T-helper 2 cell (primary cell): ENCODE results near the gene ENOX1.

Source experiments
- DNase-seq, 5 experiments: peaks; one replicate each; pipeline versions ENCODE4 v3.0.0 to v3.0.0-alpha.2; 2012 to 2022

ENOX1 gene

DNA sequence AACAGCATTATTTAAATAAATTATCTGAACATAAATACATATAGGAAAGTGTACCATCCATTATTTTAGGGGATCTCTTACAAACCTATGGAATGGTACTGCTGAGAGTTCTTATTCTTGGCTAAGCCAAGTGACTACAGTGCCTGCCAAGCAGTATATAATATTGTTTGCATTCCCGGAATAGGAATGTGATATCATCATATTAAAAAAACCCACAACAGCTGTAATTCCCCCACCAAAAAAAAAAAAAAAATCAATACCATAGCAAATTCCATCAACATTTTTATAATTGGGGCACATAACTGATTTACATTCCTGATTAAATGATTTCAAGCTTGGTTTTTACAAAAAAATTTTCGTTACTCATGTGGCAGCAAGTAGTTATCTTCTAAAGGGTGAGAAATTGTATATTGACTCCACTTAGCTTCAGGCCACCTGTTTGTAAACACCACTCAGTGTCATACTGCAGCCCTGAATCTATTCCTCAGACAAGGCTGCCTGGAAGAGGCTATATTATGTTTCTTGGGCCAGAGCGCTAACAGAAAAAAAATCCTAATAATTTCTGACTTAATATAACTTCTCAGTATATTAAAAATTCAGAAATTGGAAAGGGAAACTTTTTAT is 485.3 kb downstream of the ENOX1 start:
- DNase-seq: no peak

DNA sequence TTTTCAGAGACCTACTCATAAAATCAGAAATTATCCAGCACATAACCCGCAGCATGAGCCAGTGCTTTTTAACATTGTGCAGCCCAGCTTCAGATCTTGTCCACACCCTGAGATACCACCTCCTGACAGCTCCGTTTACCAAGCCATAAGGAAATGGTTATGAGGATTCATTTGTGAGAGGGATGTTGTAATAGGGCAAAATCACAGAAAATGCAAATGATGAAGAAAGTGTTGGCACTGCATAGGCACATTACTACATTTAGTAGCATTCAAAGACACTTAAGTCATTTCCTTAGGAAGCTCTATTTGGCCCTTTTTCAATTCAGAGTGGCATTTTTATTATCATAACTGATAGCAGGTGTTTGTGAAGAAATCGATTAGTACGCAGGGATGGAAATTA is 485.9 kb downstream of the ENOX1 start:
- DNase-seq: no peak

DNA sequence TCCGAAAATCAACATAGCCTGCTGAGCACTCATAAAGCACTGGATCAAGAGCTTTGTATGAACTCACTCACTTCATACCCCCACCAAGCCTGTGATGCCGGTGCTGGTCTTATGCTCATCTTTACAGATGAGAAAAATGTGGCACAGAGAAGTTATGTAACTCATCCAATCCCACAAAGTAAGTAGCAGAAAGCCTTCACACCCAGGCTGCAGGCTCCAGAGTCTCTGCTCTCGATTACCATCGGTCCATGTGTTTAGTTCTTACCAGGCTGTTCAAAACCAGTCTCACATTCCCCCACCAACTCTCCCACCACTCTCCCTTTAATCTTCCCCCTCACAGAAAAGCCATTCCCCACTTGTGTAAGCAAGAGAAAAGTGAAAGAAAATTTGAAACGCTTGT is 487.4 kb downstream of the ENOX1 start:
- DNase-seq: no peak

DNA sequence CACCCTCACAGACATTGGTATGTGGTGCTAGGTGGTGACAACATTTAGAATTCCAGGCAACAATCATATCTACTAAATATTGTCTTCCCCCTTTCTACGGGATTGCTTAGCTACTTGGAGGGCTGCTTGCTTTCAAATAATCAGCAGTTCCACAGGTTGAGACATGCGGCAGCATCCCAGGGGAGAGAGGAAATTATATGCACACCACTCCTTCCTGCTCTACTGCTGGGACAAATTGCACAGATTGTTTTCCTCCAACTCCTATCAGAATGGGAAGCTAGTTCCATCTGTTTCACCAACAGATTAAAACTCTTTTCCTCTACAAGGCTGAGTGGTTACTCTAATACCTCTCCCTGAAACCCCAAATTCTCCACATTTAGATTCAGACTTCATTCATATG is 488.0 kb downstream of the ENOX1 start:
- no peak for DNase-seq

DNA sequence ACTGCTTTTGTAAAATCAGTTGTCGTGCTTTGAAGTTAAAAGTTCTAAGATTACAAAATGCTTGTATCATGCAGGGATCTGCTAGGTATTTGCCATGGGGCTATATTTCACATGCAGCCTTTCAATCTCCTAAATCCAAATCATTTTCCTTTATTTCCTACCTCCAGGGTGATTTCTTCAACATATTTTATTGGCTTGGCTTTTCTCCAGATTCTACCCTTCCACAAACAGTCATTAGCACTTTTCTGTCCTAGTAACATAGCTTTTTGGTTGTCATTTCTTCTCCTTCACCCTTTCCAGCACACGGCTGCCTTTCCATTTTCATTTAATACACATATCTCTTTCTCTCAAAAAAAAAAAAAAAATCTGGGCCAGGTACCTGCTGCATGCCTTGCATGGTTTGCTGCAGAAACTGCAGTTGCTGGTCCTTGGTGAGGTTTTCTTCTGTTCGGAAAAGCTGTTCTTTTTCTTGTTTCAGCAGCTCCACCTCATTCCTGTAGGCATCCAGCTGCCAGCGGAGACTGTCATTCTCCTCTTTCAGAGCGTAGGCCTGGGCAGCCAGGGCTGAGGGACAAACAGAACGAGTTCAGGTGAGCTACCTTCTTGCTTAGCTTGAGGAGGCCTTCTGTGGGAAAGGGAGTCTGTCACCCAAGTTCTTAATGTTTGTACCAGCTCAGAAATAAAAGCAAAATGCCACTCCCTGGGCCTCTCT is 488.6 kb downstream of the ENOX1 start:
- no peak for DNase-seq

DNA sequence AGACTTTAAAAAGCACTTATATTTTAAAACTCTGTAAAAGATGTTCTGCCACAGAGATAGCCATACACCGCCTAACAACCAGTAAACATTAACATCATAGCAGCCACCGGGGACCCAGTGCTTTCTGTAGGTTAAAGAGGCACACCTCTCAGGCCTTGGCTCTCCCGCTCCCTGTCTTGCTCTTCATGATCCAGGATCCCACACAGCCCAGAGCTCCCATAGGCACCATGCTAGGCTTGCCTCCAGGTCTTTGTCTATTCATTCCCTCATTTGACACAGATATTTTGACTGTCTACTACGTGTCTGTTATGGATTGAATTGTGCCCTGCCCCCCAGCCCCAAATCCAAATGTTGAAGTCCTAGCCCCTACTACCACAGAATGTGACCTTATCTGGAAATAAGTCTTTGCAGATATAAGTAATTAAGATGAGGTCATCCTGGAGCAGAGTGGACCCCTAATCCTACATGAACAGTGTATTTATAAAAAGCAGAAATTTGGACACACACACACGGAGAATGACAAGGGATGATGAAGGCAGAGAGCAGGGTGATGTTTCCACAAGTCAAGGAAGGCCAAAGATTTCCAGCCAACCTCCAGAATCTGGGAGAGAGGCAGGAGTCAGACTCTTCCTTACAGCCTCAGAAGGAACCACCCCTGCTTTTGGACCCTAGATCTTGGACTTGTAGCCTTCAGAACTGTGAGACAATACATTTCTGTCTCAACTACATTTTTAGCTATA is 490.8 kb downstream of the ENOX1 start:
- no peak for DNase-seq

DNA sequence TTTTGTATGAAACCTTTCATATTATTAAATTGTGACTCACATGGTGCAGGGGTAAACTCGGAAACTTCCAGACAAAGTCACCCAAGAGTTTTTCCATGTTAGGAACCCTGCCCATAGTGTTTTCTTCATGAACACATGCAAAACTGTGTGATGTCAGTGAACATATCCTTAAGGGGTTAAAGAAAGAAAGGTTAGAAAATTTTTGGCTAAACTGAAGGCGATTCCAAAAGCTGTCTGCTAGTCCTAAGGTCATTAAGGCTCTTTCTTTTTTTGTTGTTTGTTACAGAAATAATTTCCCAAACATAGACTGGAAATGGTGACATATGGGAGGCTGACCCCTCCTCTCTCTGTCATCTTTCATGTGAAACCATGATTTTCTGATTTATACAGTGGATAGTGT is 491.5 kb downstream of the ENOX1 start:
- no peak for DNase-seq

DNA sequence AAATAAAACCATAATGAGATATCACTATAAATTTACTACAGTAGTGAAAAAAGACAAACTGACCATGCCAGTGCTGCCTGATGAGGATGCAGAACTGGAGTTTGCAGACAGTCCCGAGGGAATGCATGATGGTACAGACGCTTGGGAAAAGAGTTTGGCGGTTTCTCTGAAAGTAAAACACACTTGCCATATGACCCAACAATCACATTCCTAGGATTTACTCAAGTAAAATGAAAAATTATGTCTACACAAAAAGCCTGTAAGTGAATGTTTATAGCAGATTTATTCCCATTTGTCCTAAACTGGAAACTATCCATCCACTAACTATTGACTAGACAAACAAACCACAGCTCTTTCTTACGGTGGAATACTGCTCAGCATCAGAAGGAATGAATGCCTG is 492.4 kb downstream of the ENOX1 start:
- no peak for DNase-seq

DNA sequence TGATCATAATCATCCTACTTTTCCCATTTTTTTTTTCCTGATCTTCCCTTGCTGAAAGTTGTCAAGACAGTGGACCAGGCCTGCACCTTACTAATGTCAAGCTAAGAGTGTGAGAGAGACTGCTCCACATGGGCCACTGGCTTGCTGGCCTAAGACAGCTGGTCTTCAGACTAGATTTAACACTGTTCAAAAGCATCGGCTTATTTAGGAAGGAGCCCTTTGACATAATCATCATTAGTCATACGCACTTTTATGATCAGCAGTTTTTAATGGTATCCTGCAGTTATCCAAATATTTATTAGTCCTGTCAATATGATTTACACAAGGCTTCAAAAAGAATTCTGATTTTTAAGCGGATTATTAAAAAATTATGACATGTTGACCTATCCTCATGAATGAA is 492.8 kb downstream of the ENOX1 start:
- no peak for DNase-seq

DNA sequence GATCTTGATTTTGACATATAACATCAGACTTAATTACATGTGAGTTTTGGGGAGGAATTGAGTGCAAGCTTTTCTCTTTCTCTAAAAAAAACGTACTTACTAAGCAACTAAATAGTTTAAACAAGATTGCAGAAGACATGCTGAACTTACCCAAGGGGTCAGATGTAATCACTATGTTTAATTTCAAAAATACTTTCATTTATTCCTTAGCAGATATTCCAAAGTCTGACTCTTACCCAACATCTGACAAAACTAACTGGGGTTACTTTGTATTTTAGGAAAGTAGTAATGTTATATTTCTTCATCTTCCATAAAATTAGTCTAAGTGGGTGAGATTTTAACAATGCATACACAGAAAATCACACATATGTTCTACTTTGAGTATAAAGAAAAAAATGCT is 493.2 kb downstream of the ENOX1 start:
- DNase-seq: no peak

DNA sequence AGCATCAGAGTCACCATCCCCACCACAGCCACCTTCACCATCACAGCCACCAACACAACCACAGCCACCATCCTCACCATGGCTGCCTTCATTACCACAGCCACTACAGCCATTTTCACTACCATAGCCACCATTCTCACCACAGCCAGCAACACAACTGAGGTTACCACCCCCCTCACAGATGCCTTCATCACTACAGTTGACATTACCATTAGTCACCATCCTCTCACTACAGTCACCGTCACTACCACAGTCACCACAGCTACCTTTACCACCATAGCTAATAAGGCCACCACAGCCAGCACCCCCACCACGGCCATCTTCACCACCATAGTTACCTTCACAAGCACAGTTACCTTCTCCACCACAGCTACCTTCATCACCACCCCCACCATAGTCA is 493.8 kb downstream of the ENOX1 start:
- DNase-seq: peak in 1 of 5 experiments; percentile 13

DNA sequence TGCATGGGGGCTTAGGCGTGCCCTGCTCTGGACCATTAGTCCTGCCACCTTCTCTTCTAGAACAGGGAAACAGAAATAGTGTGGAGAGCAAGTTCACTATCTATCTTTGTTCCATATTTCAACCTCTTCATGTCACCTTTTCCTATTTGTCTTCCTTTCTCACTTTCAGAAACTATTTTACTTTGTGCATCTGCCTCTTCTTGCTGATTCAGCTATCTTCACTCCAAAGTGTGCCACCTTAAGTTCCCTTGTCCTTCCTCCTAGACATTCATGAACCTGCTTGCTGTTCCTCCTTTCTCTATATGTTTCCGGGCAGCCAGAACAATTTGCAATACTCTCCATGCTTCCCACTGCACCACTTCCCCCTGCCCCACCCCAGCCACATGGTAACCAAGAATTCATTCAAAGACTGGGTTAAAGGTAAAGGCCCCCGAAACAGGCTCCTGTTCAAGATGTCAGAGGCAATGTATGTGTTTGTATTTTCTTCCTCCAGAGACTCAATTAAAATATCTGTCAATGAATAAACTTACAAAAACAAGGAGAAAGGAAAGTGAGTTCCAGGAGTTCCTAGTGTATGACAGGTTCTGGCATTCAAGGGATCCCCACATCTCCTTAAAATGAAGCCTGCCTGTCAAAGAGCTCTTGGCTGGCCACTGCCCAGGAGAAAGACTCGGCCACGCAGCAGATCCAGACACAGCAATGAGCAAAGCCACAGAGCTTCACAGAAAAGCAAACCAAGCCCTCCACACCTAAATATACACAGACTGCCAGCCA is 495.3 kb downstream of the ENOX1 start:
- DNase-seq: no peak

DNA sequence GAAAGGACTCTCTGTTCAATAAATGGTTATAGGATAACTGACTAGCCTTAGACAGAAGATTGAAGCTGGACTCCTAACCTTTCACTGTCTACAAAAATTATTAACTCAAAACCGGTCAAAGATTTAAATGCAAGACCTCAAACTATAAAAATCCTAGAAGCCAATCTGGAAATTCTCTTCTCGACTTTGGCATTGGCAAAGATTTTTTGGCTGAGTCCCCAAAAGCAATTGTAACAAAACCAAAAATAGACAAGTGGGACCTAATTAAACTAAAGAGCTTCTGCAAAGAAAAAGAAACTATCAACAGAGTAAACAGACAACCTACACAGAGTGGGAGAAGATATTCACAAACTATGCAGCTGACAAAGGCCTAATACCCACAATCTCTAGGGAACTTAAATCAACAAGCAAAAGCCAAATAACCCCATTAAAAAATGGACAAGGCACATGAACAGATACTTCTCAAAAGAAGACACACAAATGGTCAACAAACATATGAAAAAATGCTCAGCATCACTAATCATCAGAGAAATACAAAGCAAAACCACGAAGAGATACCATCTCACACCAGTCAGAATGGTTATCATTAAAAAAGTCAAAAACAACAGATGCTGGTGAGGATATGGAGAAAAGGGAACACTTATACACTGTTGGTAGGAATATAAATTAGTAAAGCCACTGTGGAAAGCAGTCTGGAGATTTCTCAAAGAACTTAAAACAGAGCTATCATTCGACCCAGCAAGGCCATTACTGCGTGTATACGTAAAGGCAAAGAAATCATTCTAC is 497.1 kb downstream of the ENOX1 start:
- no peak for DNase-seq

DNA sequence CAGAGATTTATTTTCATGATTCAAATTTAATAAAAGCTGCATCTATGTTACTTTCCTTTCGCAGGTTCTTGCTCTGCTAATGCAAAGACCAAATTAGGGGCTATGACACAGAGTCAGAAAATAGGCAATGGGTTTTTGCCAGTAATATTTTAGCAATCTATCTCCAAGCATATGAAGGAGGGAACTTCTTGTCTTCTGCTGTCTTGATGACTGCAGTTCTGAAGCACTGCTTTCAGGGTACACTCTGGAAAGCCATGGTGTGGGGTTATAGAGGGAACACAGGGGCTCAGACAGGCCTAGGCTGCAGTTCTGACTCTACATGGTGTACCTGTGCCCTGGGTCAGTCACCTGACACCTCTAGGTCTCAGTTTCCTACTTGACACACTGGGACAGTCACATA is 500.0 kb downstream of the ENOX1 start:
- no peak for DNase-seq

DNA sequence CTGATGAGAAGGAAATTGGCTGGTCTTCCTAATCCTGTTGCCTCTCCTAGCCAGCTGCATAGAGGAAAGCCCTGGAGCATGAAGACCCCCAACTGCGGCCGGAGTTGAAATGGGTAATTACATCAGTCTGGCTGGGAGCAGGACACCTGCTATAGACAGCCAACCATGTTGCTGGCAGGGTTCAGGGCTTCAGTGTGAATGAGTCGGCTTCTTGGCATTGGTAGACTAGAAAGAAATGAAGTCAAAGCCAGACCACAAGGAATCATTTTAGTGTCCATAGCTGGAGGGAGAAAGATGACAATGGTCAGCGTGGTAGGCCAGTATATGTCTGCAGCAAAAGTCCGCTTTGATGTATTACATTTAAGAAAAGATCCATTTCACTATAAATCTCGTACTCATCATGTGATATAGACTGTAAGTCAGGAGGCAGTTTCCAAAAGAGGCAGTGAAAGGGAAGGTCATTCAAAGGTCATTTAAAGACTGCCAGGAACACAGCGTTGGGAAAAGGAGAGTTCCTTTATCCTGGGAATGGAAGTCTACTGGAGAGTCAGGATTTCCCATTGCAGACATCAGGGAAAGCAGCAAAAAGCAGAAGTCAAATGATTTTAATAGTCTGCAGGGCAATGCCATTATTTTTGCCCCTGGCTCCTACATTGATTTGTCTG is 500.7 kb downstream of the ENOX1 start:
- no peak for DNase-seq

DNA sequence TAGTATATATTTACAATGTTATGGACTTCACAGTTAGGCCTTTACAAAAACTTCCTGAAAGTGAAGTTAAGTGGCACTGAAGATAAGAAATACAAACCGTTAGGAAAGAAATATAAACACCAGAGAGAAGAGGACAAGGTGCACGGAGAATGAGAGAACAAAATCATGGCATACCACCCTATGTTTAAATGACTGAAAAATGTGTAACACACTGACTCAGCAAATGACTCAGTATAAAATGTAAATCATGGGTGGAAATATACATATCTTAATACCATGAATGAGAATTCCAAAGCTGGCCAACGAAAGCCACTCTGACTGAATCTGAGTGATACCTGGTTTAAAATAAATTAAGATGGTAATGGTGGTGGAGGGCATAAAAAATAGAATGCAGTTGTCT is 502.6 kb downstream of the ENOX1 start:
- no peak for DNase-seq

DNA sequence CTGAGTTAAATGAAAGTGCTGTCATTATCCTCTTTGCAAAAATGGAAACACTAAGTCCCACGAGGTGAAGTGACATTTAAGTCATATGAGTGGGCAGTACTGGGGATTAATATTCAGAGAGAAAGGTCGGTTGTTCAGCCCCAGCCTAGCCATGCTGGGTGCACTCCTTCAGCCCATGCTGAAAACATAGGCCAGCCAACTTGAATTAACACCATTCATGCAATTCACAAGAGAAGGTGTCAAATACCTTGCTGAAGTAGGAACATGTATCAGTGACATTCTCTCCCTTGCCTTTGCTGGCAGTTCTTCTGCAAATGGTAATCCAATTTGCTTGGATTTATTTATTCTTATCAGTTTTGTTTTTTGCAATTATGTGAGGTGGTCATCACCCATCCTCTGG is 507.1 kb downstream of the ENOX1 start:
- no peak for DNase-seq

DNA sequence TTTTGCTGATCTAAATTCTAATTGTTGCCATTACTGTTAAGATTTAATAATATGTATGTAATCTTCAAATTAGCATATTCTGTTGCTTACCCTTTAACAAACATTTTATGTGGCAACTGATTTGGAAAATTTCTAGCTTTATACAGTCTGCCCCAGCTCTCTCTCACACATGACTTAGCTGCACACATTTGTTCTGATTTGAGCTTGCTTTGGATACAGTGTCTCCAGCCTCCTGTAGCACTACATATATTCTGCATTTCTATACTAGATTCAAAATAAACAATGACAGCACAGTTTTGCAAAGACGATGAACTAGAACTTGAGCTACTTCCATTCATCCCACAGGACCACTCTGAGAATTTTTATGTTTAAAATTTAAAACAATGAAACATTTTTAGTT is 508.6 kb downstream of the ENOX1 start:
- DNase-seq: no peak

DNA sequence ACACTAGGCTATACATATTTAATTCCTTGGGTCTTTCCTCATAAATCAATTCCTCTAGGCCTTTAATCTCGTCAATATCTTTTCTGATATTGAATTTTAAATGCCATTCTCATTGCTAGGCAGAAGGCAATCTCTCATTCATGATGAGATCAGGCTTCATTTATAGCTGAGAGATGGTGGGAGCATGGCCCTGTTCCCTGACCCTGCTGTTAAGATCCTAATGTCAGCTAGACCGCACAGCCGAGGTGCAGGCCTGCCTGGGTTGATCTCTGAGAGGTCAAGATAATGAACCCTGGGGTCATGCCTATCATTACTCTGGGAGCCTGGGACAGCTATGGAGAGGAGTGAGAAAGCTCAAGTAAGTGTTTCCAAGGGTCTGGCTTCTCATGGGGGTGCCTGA is 509.6 kb downstream of the ENOX1 start:
- DNase-seq: no peak

DNA sequence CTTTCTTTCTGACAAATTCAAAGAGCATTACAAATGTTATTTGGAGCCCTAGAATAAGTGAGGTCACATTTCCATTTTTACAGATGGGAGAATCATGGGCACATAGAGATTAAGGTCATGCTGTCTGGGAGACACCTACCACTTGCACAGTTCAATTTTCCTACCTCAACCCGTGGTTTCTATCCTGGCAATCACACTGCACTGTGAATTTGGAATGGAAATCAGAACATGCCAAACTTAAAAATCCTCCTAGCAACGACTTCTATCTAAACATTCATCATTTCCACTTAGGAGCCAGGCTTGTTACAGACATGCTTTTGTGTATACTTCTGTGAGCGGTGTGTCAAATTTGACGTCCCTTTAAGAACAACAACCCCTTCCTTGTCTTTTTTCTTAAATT is 511.9 kb downstream of the ENOX1 start:
- DNase-seq: no peak

DNA sequence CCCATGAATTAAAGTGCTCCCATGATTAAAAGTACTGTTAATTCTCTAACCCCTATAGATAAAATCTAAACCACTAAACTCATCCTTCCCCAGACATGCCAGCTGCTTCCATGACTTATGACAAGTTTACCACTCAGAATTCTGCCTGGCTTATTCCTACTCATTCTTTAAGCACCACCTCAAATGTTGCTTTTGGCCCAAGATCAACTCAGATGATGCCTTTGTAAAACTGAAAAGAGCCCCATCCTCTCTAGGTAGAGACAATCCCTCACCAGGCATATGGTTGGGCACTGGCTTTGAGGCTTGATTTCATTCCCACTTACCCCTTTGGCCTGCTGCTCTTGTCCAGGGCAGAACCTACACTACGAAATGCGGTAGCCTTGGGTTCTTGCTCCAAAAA is 513.4 kb downstream of the ENOX1 start:
- no peak for DNase-seq

DNA sequence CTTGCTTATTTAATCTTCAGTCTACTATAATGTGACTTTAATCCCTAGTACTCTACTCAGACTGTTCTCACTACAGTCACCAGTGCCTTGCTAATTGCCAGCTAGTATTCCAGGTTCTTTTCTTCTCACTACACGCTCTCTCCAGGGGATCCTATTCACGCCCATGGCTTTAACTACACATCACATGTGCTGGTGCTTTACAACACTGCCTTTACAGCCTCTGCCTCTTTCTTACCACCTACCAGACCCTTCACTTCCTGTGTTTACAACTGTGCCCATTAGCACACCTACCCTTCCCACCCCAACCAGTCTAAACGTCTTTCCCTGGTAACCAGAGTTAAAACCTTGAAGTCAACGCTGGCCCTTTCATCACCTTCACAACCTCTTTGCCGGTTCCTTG is 513.9 kb downstream of the ENOX1 start:
- DNase-seq: no peak
